ENCODE data around the gene SLC2A11. TPM values are rescaled to one million over a fixed set of nuclear protein-coding genes. Genes with fewer than 3 reads are reported as not detected.
A peak's percentile ranks its signal among the peaks of the same experiment; 100 is the strongest.

Gene SLC2A11
- total and polyA plus RNA-seq, 9 of the 15 experiments (the other 6 are each of a cell fraction or from before 2014, with no cell fraction given), result 0.44 to 2.7 (median 2.1) TPM

DNA sequence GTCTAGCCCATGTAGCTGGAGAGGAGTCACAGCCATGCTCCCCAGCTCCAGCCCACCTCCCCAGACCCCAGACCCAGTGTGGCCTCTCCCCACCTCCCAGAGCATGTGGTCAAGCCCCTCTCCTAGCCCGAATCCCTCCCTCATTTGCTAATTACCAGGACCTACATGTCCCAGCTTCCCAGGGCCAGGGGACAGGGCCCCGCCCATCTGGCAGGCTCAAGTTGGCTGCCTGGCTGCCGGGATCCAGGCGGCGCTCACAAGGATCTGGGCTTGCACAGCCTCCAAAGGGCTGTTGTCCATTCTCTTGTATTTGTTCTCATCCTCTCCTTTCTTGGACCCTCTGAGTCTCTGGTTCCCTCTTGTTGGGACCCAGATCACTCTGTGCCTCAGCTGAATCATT lies 31.9 kb downstream of the SLC2A11 start:
- no peaks in the 10 kb centered on the region for H3K36me3 ChIP-seq (ENCODE audit: control insufficient read depth, insufficient read depth, low read length)
- H3K79me2 ChIP-seq (ENCODE audit: control insufficient read depth, insufficient read depth, low read length), result peaks cover 10% of the 10 kb centered on the region
- ChIA-PET POLR2A (no interaction called here), CTCF (ENCODE audit: low intra/inter-chr PET ratio) (no interaction called here)
- FAIRE-seq, result no peak
- peaks cover 4% of the 10 kb centered on the region; the same call in 1 of the 2 replicates for H3K9me3 ChIP-seq (replicated peaks; ENCODE audit: control insufficient read depth, insufficient read depth, low read depth, low read length)
- no peak for ATAC-seq
- no peak overlapping the region for H3K4me3 ChIP-seq
- H3K27ac ChIP-seq (ENCODE audit: extremely low read depth, low read depth, low read length), result no peak overlapping the region
- intact Hi-C loops (cut with micrococcal nuclease) (no loop called here), in situ Hi-C loops (cut with MboI) (no loop called here)
- no peak overlapping the region for H3K4me2 ChIP-seq (ENCODE audit: insufficient read depth, low read length)
- H4K20me1 ChIP-seq (replicated peaks; ENCODE audit: control insufficient read depth, insufficient read depth, low read length), result no peaks in the 10 kb centered on the region
- no peaks in the 10 kb centered on the region for H3K9me1 ChIP-seq (ENCODE audit: control insufficient read depth, insufficient read depth, low read length)
- no peak overlapping the region for H2AFZ ChIP-seq (ENCODE audit: low read depth, low read length)
- no peaks in the 10 kb centered on the region for H3K27me3 ChIP-seq (ENCODE audit: control insufficient read depth in 2 of 2, insufficient read depth in 2 of 2, low read length in 2 of 2)
- DNase-seq (ENCODE audit: extremely low read depth in 1 of 4, low spot score in 3 of 4), result no peak
- BruUV-seq (replicated peaks), result no TSS peak
- peak overlapping the region in 1 of 2 experiments; percentile 11; a peak in 1 of 4 replicates for H3K9ac ChIP-seq (ENCODE audit: insufficient read depth in 1 of 2, low read depth in 2 of 2, low read length in 2 of 2)
- WGBS (ENCODE audit: insufficient coverage, low coverage, missing lambda C conversion rate), result 71% methylated on average over 1 of the region's 5 CpGs
- TF ChIP-seq ZNF316 (IDR thresholded peaks at IDR 0.05) (no peak), SMAD1 (IDR thresholded peaks at IDR 0.05; ENCODE audit: low read depth, low read length, partially characterized antibody) (no peak), FOXA3 (CRISPR knock-in tag; conservative IDR thresholded peaks at IDR 0.05 in 1 of 2, IDR thresholded peaks at IDR 0.05 in 1 of 2) (no peak), ZNF79 (CRISPR knock-in tag; IDR thresholded peaks at IDR 0.05; ENCODE audit: low read depth) (no peak), ZNF146 (CRISPR knock-in tag; IDR thresholded peaks at IDR 0.05; ENCODE audit: unreplicated experiment) (no peak), NR3C1 (CRISPR knock-in tag; IDR thresholded peaks at IDR 0.05) (no peak), TAL1 (IDR thresholded peaks at IDR 0.05) (no peak), ZNF280A (IDR thresholded peaks at IDR 0.05; ENCODE audit: low read depth, partially characterized antibody) (no peak), PURB (CRISPR knock-in tag; IDR thresholded peaks at IDR 0.05; ENCODE audit: low read depth) (no peak)
- peaks cover 19 to 26% of the 10 kb centered on the region in 2 experiments for H3K4me1 ChIP-seq (replicated peaks in 1 of 2; ENCODE audit: control insufficient read depth in 2 of 2, insufficient read depth in 2 of 2, low read length in 2 of 2)
